Thoracic aorta (tissue), 2 donors: ENCODE measurements around the gene MAN1B1. TPM values are rescaled to one million over a fixed set of nuclear protein-coding genes. Genes with fewer than 3 reads are reported as not detected.
"Not testable (repeated sequence)": the region's sequence is repeated elsewhere in the genome, so short reads cannot be mapped to it uniquely, and the experiment has no call there.

Source experiments
- ATAC-seq: fragments of 150-250 bp; one replicate; pipeline ENCODE4 v1.8.0; 2017; ENCODE audit warnings: low read depth; ENCODE audit not compliant: insufficient number of reproducible peaks, low FRiP score
- DNase-seq: peaks from one replicate; pipeline ENCODE4 v3.0.0-alpha.2; 2020; ENCODE audit warnings: low spot score
- H3K27ac ChIP-seq, 2 donors: fragments of 200-600 bp; sonication (generic); 1 replicate in 1 of 2; 2 replicates in 1 of 2; pipeline ENCODE4 v1.5.1; 2016; ENCODE audit warnings: mild to moderate bottlenecking in 2 of 2, moderate library complexity in 2 of 2
- H3K27me3 ChIP-seq: fragments of 200-600 bp; sonication (generic); replicated peaks from 2 replicates; pipeline ENCODE4 v1.6.0; 2016; ENCODE audit warnings: mild to moderate bottlenecking; ENCODE audit not compliant: insufficient read depth
- H3K36me3 ChIP-seq: fragments of 200-600 bp; sonication (generic); one replicate; pipeline ENCODE4 v1.5.1; 2016
- H3K4me1 ChIP-seq, 2 donors: fragments of 200-600 bp; sonication (generic); 1 replicate in 1 of 2; 2 replicates in 1 of 2; pipeline versions ENCODE4 v1.5.1 to v1.6.0; 2016; ENCODE audit warnings: low read depth in 2 of 2, mild to moderate bottlenecking in 1 of 2; ENCODE audit not compliant: control insufficient read depth in 1 of 2
- H3K4me3 ChIP-seq: fragments of 200-600 bp; sonication (generic); 2 replicates; pipeline ENCODE4 v1.5.1; 2016; ENCODE audit warnings: mild to moderate bottlenecking
- H3K9me3 ChIP-seq: fragments of 200-600 bp; sonication (generic); 2 replicates; pipeline ENCODE4 v1.5.1; 2016
- CTCF ChIP-seq: fragments of 200-600 bp; sonication (generic); IDR thresholded peaks from one replicate; pipeline ENCODE4 v1.5.1; 2019; ENCODE audit warnings: antibody characterized with exemption
- total RNA-seq, 2 donors: library from RNA; depleted of rRNA; stranded (reverse); fragments of >200 nt; gene quantifications; one replicate each; pipeline versions ENCODE4 v1.1.0 to v1.2.3, GENCODE V29; 2016

The MAN1B1 gene
- total RNA-seq, 2 donors from 2014 or later = 32.9 to 52.9 TPM

DNA sequence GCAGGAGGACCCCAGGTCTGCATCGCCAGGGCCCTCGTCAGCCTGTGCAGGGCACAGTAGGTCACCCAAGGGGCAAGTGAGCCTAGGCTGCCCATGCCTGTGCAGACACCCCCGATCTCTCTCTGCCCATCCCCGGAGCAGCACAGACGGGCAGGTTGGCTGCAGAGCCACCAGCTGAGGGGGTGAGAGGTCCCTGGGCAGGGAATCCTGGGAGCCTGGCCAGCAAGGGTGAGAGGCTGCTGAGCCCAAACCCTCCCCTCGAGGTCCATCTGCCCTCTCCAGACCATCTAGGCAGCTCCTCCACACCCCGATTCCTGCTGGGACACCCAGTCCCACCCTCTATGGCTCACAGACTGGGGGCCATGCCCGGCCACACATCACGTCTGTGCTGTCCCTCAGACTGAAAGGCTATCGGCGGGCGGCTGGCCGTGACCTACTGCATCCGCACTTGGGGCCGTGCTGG, 30.5 kb downstream of the MAN1B1 start:
- Histone ChIP-seq H3K36me3 (peaks cover 4% of the 10 kb centered on the region), H3K9me3 (no peaks in the 10 kb centered on the region), H3K27me3 (no peaks in the 10 kb centered on the region), H3K27ac (no peak overlapping the region), H3K4me3 (no peak overlapping the region), H3K4me1 (peaks cover 5 to 19% of the 10 kb centered on the region in 2 donors)
- no peak for TF ChIP-seq CTCF
- ATAC-seq (no peak), DNase-seq (no peak)

GRCh38 chr9:137118092-137118603, 31.4 kb downstream of the MAN1B1 start:
- not testable (repeated sequence) for H3K27ac ChIP-seq, ATAC-seq, H3K4me3 ChIP-seq, DNase-seq, H3K27me3 ChIP-seq, H3K36me3 ChIP-seq, H3K9me3 ChIP-seq
- H3K4me1 ChIP-seq = peaks cover 5 to 19% of the 10 kb centered on the region in 2 donors

DNA sequence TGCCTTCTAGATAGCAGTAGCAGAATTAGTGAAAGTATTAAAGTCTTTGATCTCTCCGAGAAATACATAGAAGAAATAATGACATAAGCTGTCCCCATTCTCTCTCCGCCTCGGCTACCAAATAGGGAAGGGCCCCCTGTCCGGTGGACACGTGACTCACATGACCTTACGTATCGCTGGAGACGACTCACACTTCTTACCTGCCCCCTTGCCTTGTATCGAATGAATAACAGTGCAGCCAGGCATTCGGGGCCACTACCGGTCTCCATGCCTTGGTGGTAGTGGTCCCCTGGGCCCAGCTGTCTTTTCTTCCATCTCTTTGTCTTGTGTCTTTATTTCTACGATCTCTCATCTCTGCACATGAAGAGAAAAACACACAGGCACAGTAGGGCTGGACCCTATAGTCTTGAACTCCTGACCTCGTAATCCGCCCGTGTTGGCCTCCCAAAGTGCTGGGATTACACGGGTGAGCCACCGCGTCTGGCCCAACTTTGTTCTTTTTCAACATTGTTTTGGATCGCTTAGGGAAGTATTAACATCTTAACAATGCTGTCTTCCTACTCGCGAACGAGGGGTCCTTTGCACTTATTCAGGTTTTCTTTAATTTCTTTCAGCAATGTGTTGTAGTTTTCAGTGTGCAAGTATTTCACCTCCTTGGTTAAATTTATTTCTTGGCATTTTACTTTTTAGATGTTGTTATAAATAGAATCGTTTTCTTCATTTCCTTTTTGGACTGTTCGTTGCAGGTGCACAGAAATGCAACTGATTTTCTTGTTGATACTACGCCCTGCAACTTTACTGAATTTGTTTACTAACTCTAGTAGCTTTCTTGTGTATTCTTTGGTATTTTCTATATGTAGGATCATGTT, 35.4 kb downstream of the MAN1B1 start:
- not testable (repeated sequence) for H3K4me1 ChIP-seq, H3K27ac ChIP-seq, DNase-seq, H3K4me3 ChIP-seq, ATAC-seq, H3K36me3 ChIP-seq, H3K9me3 ChIP-seq, H3K27me3 ChIP-seq

GRCh38 chr9:137122796-137123467, 36.1 kb downstream of the MAN1B1 start:
- not testable (repeated sequence) for DNase-seq

DNA sequence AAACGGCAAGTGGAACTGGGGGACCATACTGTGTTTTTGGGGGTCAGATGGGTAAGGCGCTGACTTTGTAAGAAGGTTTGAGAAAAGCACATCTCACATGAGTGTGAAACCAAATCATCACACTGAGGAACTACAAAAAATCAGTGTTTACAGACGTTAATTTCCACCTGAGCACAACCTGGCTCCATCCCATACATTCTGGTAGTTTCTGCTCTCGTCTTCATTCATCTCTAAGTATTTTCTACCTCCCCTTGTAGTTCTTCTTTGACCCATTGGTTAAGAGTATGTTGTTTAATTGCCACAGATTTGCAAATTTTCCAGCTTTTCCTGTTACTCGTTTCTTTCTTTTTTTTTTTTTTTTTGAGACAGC, 36.7 kb downstream of the MAN1B1 start:
- Histone ChIP-seq H3K36me3 (no peaks in the 10 kb centered on the region), H3K4me1 (peaks cover 14 to 17% of the 10 kb centered on the region in 2 donors), H3K4me3 (no peak overlapping the region), H3K9me3 (no peaks in the 10 kb centered on the region), H3K27me3 (no peaks in the 10 kb centered on the region), H3K27ac (no peak overlapping the region)
- ATAC-seq (no peak), DNase-seq (no peak)
- TF ChIP-seq CTCF = no peak

More at GRCh38 chr9:137122796-137123467, 36.1 kb downstream of the MAN1B1 start:
- H3K36me3 ChIP-seq, H3K27me3 ChIP-seq, H3K9me3 ChIP-seq, ATAC-seq, H3K27ac ChIP-seq, H3K4me3 ChIP-seq: not testable (repeated sequence)
- H3K4me1 ChIP-seq = peaks cover 9 to 12% of the 10 kb centered on the region in 2 donors

GRCh38 chr9:137123952-137124462, 37.2 kb downstream of the MAN1B1 start:
- peaks cover 18 to 23% of the 10 kb centered on the region in 2 donors for H3K4me1 ChIP-seq
- H3K4me3 ChIP-seq, H3K9me3 ChIP-seq, H3K27ac ChIP-seq, ATAC-seq, H3K27me3 ChIP-seq, H3K36me3 ChIP-seq, DNase-seq: not testable (repeated sequence)

- ATAC-seq = no peak
These were observed 40.0 kb downstream of the MAN1B1 start for GRCh38 chr9:137126786-137127185.

More at GRCh38 chr9:137126786-137127185, 40.0 kb downstream of the MAN1B1 start:
- H3K27ac ChIP-seq = peak overlapping the region in 1 of 2 donors; percentile 47
- H3K9me3 ChIP-seq = peaks cover 6% of the 10 kb centered on the region
- no peak for DNase-seq
- H3K36me3 ChIP-seq = no peaks in the 10 kb centered on the region
- H3K4me1 ChIP-seq = peaks cover 18 to 33% of the 10 kb centered on the region in 2 donors
- peak overlapping the region; percentile 89 for H3K4me3 ChIP-seq
- no peak for TF ChIP-seq CTCF
- H3K27me3 ChIP-seq = no peaks in the 10 kb centered on the region
